CD14-positive monocyte (primary cell): ENCODE measurements around the gene CREBZF. TPM values are rescaled to one million over a fixed set of nuclear protein-coding genes. Genes with fewer than 3 reads are reported as not detected.

Experiments used
- DNase-seq, 3 donors: peaks; one replicate each; pipeline ENCODE4 v3.0.0-alpha.2; 2011 to 2022
- H2AFZ ChIP-seq: 2 replicates; pipeline ENCODE4 v1.6.0; 2012; ENCODE audit warnings: mild to moderate bottlenecking, low read depth, low read length, inconsistent platforms; ENCODE audit not compliant: insufficient read depth, poor library complexity, severe bottlenecking
- H3K27ac ChIP-seq, 2 donors: 1 replicate in 1 of 2; 2 replicates in 1 of 2; pipeline ENCODE4 v1.5.1; 2012 to 2013; ENCODE audit warnings: low read length in 2 of 2, control low read depth in 1 of 2, inconsistent platforms in 1 of 2, low read depth in 1 of 2, mild to moderate bottlenecking in 1 of 2
- H3K27me3 ChIP-seq, 2 donors: one replicate each; pipeline versions ENCODE4 v1.6.0 to v1.6.1; 2011 to 2013; ENCODE audit warnings: low read length in 2 of 2; ENCODE audit not compliant: control insufficient read depth in 2 of 2, insufficient read depth in 2 of 2
- H3K36me3 ChIP-seq, 2 donors: replicated peaks in 1 of 2; 1 replicate in 1 of 2; 2 replicates in 1 of 2; pipeline versions ENCODE4 v1.5.1 to v1.6.1; 2012 to 2013; ENCODE audit warnings: low read length in 2 of 2, control low read depth in 1 of 2, inconsistent platforms in 1 of 2, mild to moderate bottlenecking in 1 of 2; ENCODE audit not compliant: insufficient read depth in 2 of 2, control insufficient read depth in 1 of 2
- H3K4me1 ChIP-seq, 2 donors: 1 replicate in 1 of 2; 2 replicates in 1 of 2; pipeline versions ENCODE4 v1.5.1 to v1.6.1; 2012 to 2013; ENCODE audit warnings: low read length in 2 of 2, control low read depth in 1 of 2, inconsistent platforms in 1 of 2, mild to moderate bottlenecking in 1 of 2, moderate library complexity in 1 of 2; ENCODE audit not compliant: insufficient read depth in 2 of 2, control insufficient read depth in 1 of 2
- H3K4me2 ChIP-seq: replicated peaks from 2 replicates; pipeline ENCODE3; 2012; ENCODE audit warnings: low read length, moderate library complexity, mild to moderate bottlenecking; ENCODE audit not compliant: poor library complexity, severe bottlenecking; ENCODE audit errors: extremely low read depth
- H3K4me3 ChIP-seq, 3 experiments: fragments of 200-600 bp in 1 of 3; sonication (generic) in 1 of 3; replicated peaks in 1 of 3; 1 replicate in 2 of 3; 2 replicates in 1 of 3; pipeline ENCODE4 v1.5.1; 2011 to 2013; ENCODE audit warnings: low read length in 3 of 3, mild to moderate bottlenecking in 3 of 3, control low read depth in 2 of 3, low read depth in 2 of 3, inconsistent platforms in 1 of 3, moderate library complexity in 1 of 3
- H3K79me2 ChIP-seq: 2 replicates; pipeline ENCODE4 v1.6.0; 2012; ENCODE audit warnings: mild to moderate bottlenecking, control low read depth, inconsistent platforms, low read length, moderate library complexity; ENCODE audit not compliant: insufficient read depth
- H3K9ac ChIP-seq: 2 replicates; pipeline ENCODE4 v1.6.0; 2017; ENCODE audit warnings: low read length, mild to moderate bottlenecking; ENCODE audit not compliant: insufficient read depth, poor library complexity, severe bottlenecking
- H3K9me3 ChIP-seq, 2 donors: replicated peaks in 1 of 2; 1 replicate in 1 of 2; 2 replicates in 1 of 2; pipeline versions ENCODE4 v1.5.1 to v1.6.1; 2012 to 2013; ENCODE audit warnings: low read length in 2 of 2, control low read depth in 1 of 2; ENCODE audit not compliant: control insufficient read depth in 1 of 2, insufficient read depth in 1 of 2
- H4K20me1 ChIP-seq: 2 replicates; pipeline ENCODE4 v1.6.0; 2012; ENCODE audit warnings: mild to moderate bottlenecking, low read length, control low read depth, moderate library complexity; ENCODE audit not compliant: insufficient read depth
- H3K27ac Mint-ChIP-seq, 7 donors: one replicate each; pipeline ENCODE4 v1.8.0; 2020; ENCODE audit warnings: mild to moderate bottlenecking in 7 of 7, mixed read lengths in 7 of 7, moderate library complexity in 6 of 7, inconsistent platforms in 2 of 7
- H3K27me3 Mint-ChIP-seq, 3 donors: one replicate each; pipeline ENCODE4 v1.8.0; 2021 to 2022; ENCODE audit warnings: low read depth in 3 of 3, mild to moderate bottlenecking in 3 of 3, mixed read lengths in 3 of 3, moderate library complexity in 3 of 3, inconsistent platforms in 1 of 3
- H3K36me3 Mint-ChIP-seq, 2 donors: one replicate each; pipeline ENCODE4 v1.8.0; 2020; ENCODE audit warnings: mixed read lengths in 2 of 2, inconsistent platforms in 1 of 2, mild to moderate bottlenecking in 1 of 2
- H3K4me1 Mint-ChIP-seq: one replicate; pipeline ENCODE4 v1.8.0; 2020; ENCODE audit warnings: mild to moderate bottlenecking, mixed read lengths
- H3K4me3 Mint-ChIP-seq, 2 donors: one replicate each; pipeline ENCODE4 v1.8.0; 2020; ENCODE audit warnings: mild to moderate bottlenecking in 2 of 2, mixed read lengths in 2 of 2, moderate library complexity in 1 of 2
- H3K9me3 Mint-ChIP-seq, 7 donors: one replicate each; pipeline ENCODE4 v1.8.0; 2020 to 2022; ENCODE audit warnings: mixed read lengths in 7 of 7, mild to moderate bottlenecking in 6 of 7, moderate library complexity in 6 of 7, inconsistent platforms in 2 of 7
- CTCF ChIP-seq: fragments of 200-600 bp; IDR thresholded peaks from one replicate; pipeline ENCODE4 v1.8.0; 2022; ENCODE audit warnings: antibody characterized with exemption, mild to moderate bottlenecking
- WGBS: methylation state at CpG from one replicate; pipeline ENCODE4 v1.1.5; 2013; ENCODE audit warnings: missing lambda C conversion rate; ENCODE audit not compliant: insufficient coverage; 5-methylcytosine and 5-hydroxymethylcytosine counted together
- intact Hi-C, 2 donors: fragments of 100-400 bp; cut with micrococcal nuclease; formaldehyde crosslinking; loops; one replicate each; pipeline versions ENCODE4 v1.15.0 to v1.15.1; 2023
- polyA plus RNA-seq, 3 donors: library from polyadenylated mRNA; depleted of rRNA in 1 of 3; unstranded in 2 of 3; stranded (reverse) in 1 of 3; fragments of 300-500 nt in 2 of 3; fragments of >200 nt in 1 of 3; fragmentation: Illumina TruSeq in 2 of 3; gene quantifications; 1 replicate in 2 of 3; 2 replicates in 1 of 3; pipeline ENCODE4 v1.2.3, GENCODE V29; 2012 to 2021

CREBZF gene
- polyA plus RNA-seq, 3 donors = 3.1 to 35.4 (median 3.9) TPM

DNA sequence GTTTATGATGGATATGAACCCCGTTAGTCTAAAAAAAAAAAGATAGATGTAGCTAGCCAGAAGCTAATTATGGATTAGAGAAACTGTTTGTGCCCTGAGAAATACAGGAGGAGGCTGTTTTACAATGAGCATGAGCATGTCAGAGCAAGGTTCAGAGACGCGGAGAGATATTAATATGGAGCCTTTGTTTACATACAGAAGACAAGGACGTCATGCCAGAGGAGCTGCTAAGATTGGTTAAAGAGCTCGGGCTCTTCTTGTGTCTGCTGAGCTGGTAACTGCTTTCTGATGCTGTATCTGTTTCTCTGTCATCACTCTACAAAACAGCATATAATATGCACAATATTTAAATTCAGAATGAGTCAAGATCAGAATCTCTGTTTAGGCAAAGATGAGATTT, 46.0 kb upstream of the CREBZF start:
- no peaks in the 10 kb centered on the region for H3K27me3 ChIP-seq
- Mint-ChIP-seq H3K9me3 (no peaks in the 10 kb centered on the region), H3K27ac (no peak overlapping the region), H3K36me3 (no peaks in the 10 kb centered on the region), H3K27me3 (peaks cover 0 to 2% (median 2%) of the 10 kb centered on the region in 3 donors), H3K4me3 (no peak overlapping the region), H3K4me1 (no peaks in the 10 kb centered on the region)
- WGBS = 95% methylated on average over 3 of the region's 5 CpGs
- no peak overlapping the region for H3K9ac ChIP-seq
- no peak overlapping the region for H3K4me3 ChIP-seq
- DNase-seq = no peak
- intact Hi-C loops = no loop called here
- no peaks in the 10 kb centered on the region for H3K79me2 ChIP-seq
- H3K9me3 ChIP-seq = no peaks in the 10 kb centered on the region
- H3K36me3 ChIP-seq = no peaks in the 10 kb centered on the region
- H3K4me1 ChIP-seq = no peaks in the 10 kb centered on the region
- no peak overlapping the region for H3K4me2 ChIP-seq
- TF ChIP-seq CTCF = no peak
- no peak overlapping the region for H3K27ac ChIP-seq
- H2AFZ ChIP-seq = no peak overlapping the region
- no peaks in the 10 kb centered on the region for H4K20me1 ChIP-seq

DNA sequence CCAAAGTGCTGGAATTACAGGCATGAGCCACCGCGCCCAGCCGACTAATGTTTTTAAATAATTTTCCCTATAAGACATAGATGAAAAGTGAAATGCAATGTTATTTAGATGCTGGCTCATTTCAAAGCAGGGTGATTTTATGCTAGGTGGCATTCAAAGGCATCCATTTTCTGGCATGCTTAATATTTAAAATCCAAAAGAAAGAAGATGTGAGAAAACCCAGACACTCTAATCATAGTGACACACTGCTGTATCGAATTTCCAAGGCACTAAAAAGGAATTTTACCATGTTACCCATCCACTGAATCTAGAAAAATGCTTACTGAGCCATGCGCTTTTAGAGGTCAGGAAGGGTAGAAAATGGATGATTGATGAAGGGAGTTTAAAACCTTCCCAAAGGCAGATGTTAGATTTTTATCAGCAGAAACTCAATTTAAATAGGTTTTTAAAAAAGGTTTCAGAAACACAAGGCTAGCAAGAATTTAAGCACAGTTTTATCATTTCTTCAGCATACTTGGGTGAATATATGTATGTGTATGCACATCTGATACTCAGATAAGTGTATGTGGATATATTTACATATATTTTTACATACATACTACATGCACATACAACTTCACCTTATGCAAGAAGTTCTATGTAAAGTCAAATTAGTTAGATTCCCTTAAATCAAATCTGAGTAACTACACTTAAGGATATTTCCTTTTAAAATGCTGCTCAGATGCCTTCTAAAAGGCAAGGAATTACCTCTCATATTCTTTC, 45.2 kb upstream of the CREBZF start:
- Histone ChIP-seq H3K9ac (no peak overlapping the region), H3K36me3 (no peaks in the 10 kb centered on the region), H3K27ac (no peak overlapping the region), H4K20me1 (no peaks in the 10 kb centered on the region), H3K4me3 (no peak overlapping the region), H3K27me3 (no peaks in the 10 kb centered on the region), H3K79me2 (no peaks in the 10 kb centered on the region), H3K4me1 (no peaks in the 10 kb centered on the region), H3K9me3 (no peaks in the 10 kb centered on the region), H2AFZ (no peak overlapping the region), H3K4me2 (no peak overlapping the region)
- H3K27ac Mint-ChIP-seq = no peak overlapping the region
- peaks cover 0 to 2% (median 2%) of the 10 kb centered on the region in 3 donors for H3K27me3 Mint-ChIP-seq
- WGBS = no CpG with 5 or more reads among the region's 5 CpGs
- no peaks in the 10 kb centered on the region for H3K9me3 Mint-ChIP-seq
- TF ChIP-seq CTCF = no peak
- intact Hi-C loops = no loop called here
- DNase-seq = no peak
- H3K4me3 Mint-ChIP-seq = no peak overlapping the region
- H3K4me1 Mint-ChIP-seq = no peaks in the 10 kb centered on the region
- no peaks in the 10 kb centered on the region for H3K36me3 Mint-ChIP-seq
